SH-SY5Y (cell line): ENCODE results near the gene PCK2.

Source experiments
- GATA2 ChIP-seq: IDR thresholded peaks from 2 replicates; pipeline ENCODE4 v1.6.1; 2011; ENCODE audit warnings: mild to moderate bottlenecking, low read depth, low read length
- GATA3 ChIP-seq: IDR thresholded peaks from 2 replicates; pipeline ENCODE4 v1.6.1; 2011; ENCODE audit warnings: low read depth, mild to moderate bottlenecking, low read length, moderate library complexity

GRCh38 chr14:24052656-24053547 lies 41.2 kb upstream of the PCK2 start:
- TF ChIP-seq GATA3 (no peak), GATA2 (no peak)
